NCI-H2029 (cell line): ENCODE data around the gene C6orf141.
A peak's percentile ranks its signal among the peaks of the same experiment; 100 is the strongest.

Experiments used
- DNase-seq: peaks from one replicate; lab custom pipeline; 2025; lab: John Stamatoyannopoulos, UW

C6orf141 gene

DNA sequence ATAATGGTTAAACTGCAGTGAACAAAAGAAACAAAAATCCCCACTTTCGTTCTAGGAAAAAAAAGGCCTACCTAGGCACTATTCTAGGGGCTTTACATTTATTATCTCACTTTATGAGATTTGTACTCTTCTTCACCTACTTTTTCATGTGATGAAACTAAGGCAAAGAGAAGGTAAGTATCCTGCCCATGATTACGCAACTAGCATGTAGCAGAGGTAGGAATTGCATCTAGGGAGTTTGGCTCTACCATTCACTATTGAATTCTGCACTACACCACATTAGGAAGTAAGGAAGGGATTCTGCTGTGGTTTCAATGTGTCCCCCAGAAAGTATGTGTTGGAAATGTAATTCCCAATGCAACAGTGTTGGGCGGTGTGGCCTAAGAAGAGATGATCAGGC is 11.4 kb upstream of the C6orf141 start:
- DNase-seq: no peak

GRCh38 chr6:49540614-49541013 is 9.9 kb upstream of the C6orf141 start:
- DNase-seq: no peak

GRCh38 chr6:49541210-49541724 is 9.2 kb upstream of the C6orf141 start:
- peak; percentile 15 for DNase-seq

DNA sequence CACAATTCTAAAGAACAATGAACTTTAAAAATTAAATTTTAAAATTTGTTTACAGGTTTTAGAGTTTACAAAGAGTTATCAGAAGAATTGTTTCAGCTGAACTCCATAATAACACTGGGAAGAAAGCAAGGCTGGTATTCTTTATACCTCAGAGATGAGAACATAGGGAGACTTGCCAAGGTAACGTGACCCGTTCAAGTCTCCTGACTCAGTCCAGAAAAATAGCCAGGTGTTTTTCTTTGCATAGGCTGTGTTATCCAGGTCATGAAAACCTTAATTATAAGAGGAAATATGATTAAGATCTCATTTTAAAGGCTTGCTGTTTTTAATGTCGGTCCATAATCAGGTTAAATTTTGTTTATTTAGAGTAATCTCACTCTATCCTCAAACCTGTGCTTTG is 8.5 kb upstream of the C6orf141 start:
- DNase-seq: peak; percentile 69

DNA sequence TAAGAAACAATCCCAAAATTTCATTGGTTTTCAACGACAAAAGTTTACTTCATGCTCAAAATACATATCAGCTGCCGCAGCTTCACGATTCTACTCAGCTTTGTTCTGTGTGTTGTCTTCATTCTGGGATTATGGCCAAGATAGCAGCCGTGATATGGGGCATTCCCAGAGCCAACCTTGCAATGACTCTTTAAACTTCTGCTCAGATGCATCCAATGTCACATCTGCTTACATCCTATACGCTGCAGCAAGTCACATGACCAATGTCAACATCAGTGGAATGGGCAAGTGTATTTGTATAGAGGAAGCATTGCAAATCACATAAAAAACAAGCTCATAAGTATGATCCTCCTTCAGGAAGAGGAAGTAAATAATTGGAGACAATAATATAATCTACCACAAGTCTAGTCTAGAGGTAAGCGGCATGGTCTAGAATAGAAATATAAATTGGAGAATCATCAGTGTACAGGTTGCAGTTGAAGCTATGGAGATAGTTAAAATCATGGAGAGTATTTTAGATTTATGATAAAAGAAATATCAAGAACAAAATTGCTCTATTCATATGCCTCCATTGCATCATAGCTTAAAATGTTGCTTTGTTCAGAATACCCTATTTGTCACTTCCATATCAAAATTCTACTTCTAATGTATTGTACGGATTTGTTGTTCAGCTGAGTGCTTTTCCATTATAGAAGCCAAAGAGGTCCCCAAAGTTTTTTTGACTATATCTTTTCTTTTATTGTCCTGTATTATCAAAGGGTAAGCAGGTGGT is 7.2 kb upstream of the C6orf141 start:
- DNase-seq: peak; percentile 96

GRCh38 chr6:49546331-49546730 is 4.1 kb upstream of the C6orf141 start:
- DNase-seq: no peak

GRCh38 chr6:49548613-49549304 is 1.7 kb upstream of the C6orf141 start:
- no peak for DNase-seq

DNA sequence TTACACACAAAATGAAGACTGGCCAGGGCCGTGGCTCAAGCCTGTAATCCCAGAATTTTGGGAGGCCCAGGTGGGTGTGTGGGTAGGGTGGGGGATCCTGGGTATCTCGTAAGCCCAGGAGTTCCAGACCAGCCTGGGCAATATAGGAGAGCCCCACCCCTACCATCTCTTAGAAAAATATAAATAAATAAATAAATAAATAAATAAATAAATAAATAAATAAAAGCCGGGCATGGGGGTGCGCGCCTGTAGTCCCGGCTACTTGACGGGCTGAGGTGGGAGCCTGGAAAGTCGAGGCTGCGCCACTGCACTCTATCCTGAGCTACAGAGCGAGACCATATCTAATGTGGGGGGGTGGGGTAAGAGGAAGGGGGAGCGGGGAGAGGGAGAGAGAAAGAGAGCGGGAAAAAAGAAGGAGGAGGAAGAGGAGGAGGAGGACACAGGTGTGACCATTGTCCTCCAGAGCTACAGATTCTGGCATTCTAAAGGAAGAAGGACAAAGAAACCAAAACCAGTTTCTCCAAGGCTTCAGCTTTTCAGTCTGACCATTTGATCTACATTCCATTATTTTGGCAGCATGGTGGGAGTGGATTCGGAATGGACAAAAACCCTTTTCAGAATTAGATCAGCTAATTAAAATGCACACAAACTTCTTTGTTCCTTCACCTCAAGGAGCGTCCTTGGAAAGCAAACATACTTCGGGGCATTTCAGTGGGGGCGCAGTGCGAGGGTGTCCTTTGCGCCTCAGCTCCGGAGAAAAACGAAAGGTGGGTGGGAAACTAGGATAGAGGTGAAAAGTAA is 577 bp upstream of the C6orf141 start:
- no peak for DNase-seq

- peak; percentile 12 for DNase-seq
Measured at GRCh38 chr6:49551078-49551865, 804 bp downstream of the C6orf141 start.

- DNase-seq: no peak
Measured at GRCh38 chr6:49551866-49552129, 1.3 kb downstream of the C6orf141 start.

DNA sequence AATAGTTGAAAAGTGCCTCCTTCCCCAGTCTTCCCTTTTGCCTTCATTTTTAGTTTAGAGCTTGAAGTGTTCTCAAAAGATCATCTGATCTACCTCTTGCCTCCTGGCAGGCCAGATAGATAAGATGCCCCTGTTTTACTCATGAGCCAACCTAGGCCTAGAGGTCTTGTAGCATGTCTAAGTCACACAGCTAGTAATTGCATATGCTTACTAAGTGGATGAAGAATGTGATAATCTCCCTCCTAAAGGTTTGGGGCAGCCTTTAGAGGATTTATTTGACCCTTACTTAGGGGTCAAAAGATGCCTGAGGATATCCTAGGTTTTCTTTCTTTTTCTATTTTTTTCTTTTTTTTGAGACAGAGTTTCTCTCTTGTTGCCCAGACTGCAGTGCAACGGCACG is 2.1 kb downstream of the C6orf141 start:
- no peak for DNase-seq

DNA sequence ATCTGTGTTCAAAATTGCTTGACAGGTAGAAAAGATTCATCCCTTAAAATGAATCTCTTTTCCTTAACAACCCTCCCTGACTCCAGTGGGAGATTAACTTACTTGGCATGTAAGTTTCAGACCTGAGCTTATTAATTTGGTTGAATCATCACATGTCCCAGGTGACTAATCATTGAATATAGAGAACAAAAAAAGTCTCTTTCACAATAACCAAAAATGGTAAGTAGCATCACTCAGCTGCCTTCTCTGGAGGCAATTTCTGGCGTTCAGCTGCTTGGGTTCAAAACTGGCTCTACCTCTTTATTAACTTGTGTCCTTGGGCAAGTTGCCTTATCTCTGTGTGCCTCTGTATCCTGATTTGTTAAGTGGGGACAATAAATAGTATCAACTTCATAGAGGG is 2.9 kb downstream of the C6orf141 start:
- no peak for DNase-seq

- no peak for DNase-seq
Measured at GRCh38 chr6:49555951-49556350, 5.5 kb downstream of the C6orf141 start.

DNA sequence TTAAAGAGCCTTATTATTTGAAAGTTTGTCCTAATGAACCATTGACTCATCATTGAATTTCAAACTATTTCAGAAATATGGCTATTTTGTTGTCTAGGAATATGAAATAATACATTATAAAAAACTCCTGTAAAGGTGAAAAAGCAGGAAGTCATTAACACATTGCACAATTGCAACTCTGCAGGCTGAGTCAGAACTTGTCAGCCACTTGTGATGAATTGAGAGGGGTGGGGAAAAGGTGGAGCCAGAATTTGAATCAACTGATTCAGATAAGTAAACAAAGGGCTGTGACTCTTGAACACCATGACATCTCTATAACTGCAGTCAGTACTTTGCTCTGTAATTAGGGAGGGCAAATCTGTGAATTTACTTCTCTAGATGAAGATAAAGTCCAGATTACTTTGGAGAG is 6.0 kb downstream of the C6orf141 start:
- peak; percentile 77 for DNase-seq

DNA sequence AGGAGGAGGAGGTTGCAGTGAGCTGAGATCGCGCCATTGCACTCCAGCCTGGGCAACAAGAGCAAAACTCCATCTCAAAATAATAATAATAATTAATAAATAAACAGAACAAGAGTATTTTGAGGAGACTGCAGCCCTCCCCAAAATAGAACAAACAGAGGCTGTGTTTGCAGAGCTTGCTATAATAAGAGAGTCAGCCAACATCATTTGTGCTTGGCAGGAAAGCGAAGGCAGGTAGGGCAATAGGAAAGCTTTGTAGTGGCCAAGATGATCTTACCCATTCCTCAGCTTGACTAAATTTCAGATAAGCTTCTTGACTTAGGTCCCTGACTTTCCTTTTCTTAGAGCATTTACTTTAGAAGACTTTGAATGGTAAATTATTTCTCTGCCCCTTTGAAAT is 6.7 kb downstream of the C6orf141 start:
- no peak for DNase-seq

- no peak for DNase-seq
Measured at GRCh38 chr6:49558238-49558637, 7.8 kb downstream of the C6orf141 start.

GRCh38 chr6:49563006-49563886 is 12.8 kb downstream of the C6orf141 start:
- no peak for DNase-seq

- DNase-seq: no peak
Measured at GRCh38 chr6:49564552-49564951, 14.1 kb downstream of the C6orf141 start.

DNA sequence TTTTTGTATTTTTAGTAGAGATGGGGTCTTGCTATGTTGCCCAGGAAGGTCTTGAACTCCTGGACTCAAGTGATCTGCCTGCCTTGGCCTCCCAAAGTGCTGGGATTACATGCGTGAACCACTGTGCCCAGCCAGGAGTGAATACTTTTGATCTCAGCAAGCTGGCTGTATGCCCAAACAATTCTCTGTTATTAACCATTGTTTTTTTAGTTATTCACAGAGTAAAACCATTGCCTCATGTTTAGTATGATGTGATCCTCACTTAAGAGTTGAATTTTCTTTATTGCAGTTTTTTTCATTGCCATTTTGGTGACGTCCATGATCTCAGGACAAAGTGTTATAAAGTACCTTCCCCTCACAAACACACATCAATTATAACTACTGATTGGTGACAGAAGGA is 14.8 kb downstream of the C6orf141 start:
- DNase-seq: no peak

DNA sequence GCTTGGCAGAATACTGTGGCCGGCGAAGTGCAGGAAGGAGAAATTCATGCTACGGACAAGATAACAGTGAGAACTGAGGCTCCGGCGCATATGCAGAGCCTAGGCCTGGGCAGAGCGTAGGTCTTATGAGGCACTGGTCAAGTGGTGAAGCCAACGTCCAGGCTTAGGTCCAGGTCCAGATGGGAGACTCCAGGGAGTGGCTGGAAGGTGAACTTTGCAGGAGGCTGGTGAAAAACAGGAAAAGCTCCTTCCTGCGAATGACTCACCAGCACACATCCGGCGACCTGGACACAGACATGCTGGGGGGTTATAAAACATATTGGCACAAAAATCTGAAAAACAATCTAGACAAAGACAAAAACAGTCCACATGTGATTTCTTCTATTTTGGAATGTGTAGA is 15.4 kb downstream of the C6orf141 start:
- DNase-seq: no peak

DNA sequence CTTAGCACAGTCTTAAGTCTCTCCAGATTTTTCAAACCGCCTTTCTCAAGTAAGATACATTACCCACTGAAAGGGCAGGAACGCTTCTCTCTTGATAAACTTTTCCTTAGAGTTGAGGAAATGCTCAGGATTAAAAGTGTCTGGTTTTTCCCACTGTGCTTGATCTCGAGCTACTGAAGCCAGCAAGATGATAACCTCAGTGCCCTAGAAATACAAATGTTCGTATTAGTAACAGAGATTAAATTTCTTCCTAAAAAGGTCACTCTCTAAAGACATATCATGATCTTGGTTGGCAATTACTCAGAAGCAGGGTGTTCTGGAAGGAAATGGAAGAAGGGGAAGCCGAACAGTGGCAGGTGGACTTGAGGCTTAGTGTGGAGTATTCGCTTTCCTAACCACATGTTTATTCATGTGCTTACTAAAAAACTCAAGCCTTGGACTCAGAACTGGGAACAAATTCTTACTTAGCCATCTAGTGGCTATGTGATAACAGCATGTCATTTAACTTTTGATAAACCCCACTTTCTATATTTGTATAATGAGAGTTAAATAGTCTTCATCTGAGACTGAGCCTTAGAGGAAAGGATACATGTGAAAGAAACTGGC is 20.1 kb downstream of the C6orf141 start:
- DNase-seq: no peak
